Breast epithelium (tissue), 4 donors: ENCODE measurements around the gene MAN1A1. TPM values are rescaled to one million over a fixed set of nuclear protein-coding genes. Genes with fewer than 3 reads are reported as not detected.

ENCODE experiments used
- DNase-seq, 2 donors: peaks; one replicate each; pipeline ENCODE4 v3.0.0-alpha.2; 2019; ENCODE audit warnings: low spot score in 2 of 2
- H3K27ac ChIP-seq, 2 donors: fragments of 200-600 bp; sonication (generic) in 1 of 2; one replicate each; pipeline ENCODE4 v1.5.1; 2016 to 2019; ENCODE audit warnings: mild to moderate bottlenecking in 1 of 2
- H3K27me3 ChIP-seq, 2 donors: fragments of 200-600 bp; sonication (generic) in 1 of 2; one replicate each; pipeline versions ENCODE4 v1.5.1 to v1.6.0; 2017 to 2019; ENCODE audit warnings: control low read depth in 1 of 2, mild to moderate bottlenecking in 1 of 2
- H3K36me3 ChIP-seq: fragments of 200-600 bp; one replicate; pipeline ENCODE4 v1.5.1; 2019
- H3K4me1 ChIP-seq, 2 donors: fragments of 200-600 bp; sonication (generic); one replicate each; pipeline ENCODE4 v1.5.1; 2016 to 2019; ENCODE audit warnings: control low read depth in 1 of 2
- H3K4me3 ChIP-seq, 3 donors: fragments of 200-600 bp; sonication (generic); 1 replicate in 2 of 3; 2 replicates in 1 of 3; pipeline ENCODE4 v1.5.1; 2016 to 2019; ENCODE audit warnings: mild to moderate bottlenecking in 3 of 3, moderate library complexity in 2 of 3
- H3K9me3 ChIP-seq, 2 donors: fragments of 200-600 bp; sonication (generic) in 1 of 2; one replicate each; pipeline ENCODE4 v1.5.1; 2016 to 2019; ENCODE audit warnings: control low read depth in 1 of 2
- CTCF ChIP-seq, 3 donors: fragments of 450-650 bp; IDR thresholded peaks; one replicate each; pipeline ENCODE4 v1.5.1; 2016 to 2017; ENCODE audit warnings: antibody characterized with exemption in 3 of 3, mild to moderate bottlenecking in 3 of 3, moderate library complexity in 3 of 3
- POLR2A ChIP-seq: fragments of 450-650 bp; IDR thresholded peaks from one replicate; pipeline ENCODE4 v1.6.1; 2016; ENCODE audit warnings: antibody characterized with exemption, mild to moderate bottlenecking, moderate library complexity
- POLR2AphosphoS5 ChIP-seq, 3 donors: sonication (generic); formaldehyde crosslinking; IDR thresholded peaks; one replicate each; pipeline ENCODE4 v1.6.1; 2017; ENCODE audit warnings: antibody characterized with exemption in 3 of 3
- intact Hi-C: fragments of 100-400 bp; cut with DNase I; formaldehyde crosslinking; loops from one replicate; pipeline ENCODE4 v1.15.1; 2023; ENCODE audit warnings: low total_unique reads
- total RNA-seq, 3 donors: library from RNA; depleted of rRNA; stranded (reverse); fragments of >200 nt; gene quantifications; one replicate each; pipeline ENCODE4 v1.1.0, GENCODE V29; 2016

MAN1A1 gene
- total RNA-seq, 3 donors from 2014 or later, result 81.2 to 481 (median 104) TPM

DNA sequence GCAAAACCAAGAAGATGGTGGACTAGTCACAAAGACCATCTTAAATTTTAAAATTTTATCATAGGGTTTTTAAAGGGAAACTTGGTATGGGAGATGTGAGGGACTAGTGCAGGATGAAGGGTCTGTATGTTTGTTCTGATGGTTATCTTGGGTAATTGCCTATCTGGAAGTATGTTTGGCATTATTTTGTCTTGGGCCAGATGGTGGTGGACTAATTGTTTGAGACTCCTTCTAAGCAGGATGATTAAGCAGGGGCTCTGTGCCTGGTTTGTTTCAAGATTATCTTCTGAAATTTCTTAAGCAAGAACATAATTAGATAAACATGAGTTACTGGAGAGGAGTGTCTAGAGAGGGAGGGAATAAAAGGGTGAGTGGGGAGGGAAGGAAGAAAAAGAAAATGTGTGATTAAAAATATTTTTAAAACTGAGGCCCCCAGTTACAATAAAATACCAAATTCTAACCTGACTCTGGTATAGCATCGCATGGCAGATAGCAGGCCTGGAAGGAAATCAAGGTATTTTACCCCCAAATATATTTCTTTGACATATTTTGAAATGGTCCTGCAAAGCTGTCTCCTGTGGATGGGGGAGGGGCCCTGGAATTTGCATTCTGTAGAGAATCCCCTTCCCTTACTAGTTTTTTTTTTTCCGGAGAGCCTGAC lies 221.2 kb downstream of the MAN1A1 start:
- H3K4me1 ChIP-seq, result no peaks in the 10 kb centered on the region
- no peaks in the 10 kb centered on the region for H3K36me3 ChIP-seq
- no peak overlapping the region for H3K4me3 ChIP-seq
- H3K27me3 ChIP-seq, result no peaks in the 10 kb centered on the region
- H3K9me3 ChIP-seq, result no peaks in the 10 kb centered on the region
- DNase-seq, result no peak
- no peak for TF ChIP-seq POLR2AphosphoS5 (IDR thresholded peaks at IDR 0.05)
- TF ChIP-seq POLR2A, result no peak
- no peak for TF ChIP-seq CTCF (IDR thresholded peaks at IDR 0.05)
- no peak overlapping the region for H3K27ac ChIP-seq
- intact Hi-C loops, result no loop called here

- no peak overlapping the region for H3K4me3 ChIP-seq
- no peaks in the 10 kb centered on the region for H3K9me3 ChIP-seq
- TF ChIP-seq CTCF (IDR thresholded peaks at IDR 0.05) (no peak), POLR2A (no peak), POLR2AphosphoS5 (IDR thresholded peaks at IDR 0.05) (no peak)
- no peaks in the 10 kb centered on the region for H3K36me3 ChIP-seq
- H3K27ac ChIP-seq, result no peak overlapping the region
- H3K27me3 ChIP-seq, result no peaks in the 10 kb centered on the region
- no peaks in the 10 kb centered on the region for H3K4me1 ChIP-seq
- DNase-seq, result no peak
- intact Hi-C loops, result no loop called here
Observed at GRCh38 chr6:119127627-119128026, 221.9 kb downstream of the MAN1A1 start.
